ENCODE measurements around the gene CDCA7.

GRCh38 chr2:173353556-173353955, 1.1 kb upstream of the CDCA7 start:
- TF ChIP-seq CTCF (IDR thresholded peaks at IDR 0.05) (no peak), POLR2A (IDR thresholded peaks at IDR 0.05) (no peak), POLR2AphosphoS5 (IDR thresholded peaks at IDR 0.05) (no peak)
